ENCODE data around the gene FNBP1L.
A peak's percentile ranks its signal among the peaks of the same experiment; 100 is the strongest.
"Not testable (repeated sequence)": the region's sequence is repeated elsewhere in the genome, so short reads cannot be mapped to it uniquely, and the experiment has no call there.

FNBP1L gene

DNA sequence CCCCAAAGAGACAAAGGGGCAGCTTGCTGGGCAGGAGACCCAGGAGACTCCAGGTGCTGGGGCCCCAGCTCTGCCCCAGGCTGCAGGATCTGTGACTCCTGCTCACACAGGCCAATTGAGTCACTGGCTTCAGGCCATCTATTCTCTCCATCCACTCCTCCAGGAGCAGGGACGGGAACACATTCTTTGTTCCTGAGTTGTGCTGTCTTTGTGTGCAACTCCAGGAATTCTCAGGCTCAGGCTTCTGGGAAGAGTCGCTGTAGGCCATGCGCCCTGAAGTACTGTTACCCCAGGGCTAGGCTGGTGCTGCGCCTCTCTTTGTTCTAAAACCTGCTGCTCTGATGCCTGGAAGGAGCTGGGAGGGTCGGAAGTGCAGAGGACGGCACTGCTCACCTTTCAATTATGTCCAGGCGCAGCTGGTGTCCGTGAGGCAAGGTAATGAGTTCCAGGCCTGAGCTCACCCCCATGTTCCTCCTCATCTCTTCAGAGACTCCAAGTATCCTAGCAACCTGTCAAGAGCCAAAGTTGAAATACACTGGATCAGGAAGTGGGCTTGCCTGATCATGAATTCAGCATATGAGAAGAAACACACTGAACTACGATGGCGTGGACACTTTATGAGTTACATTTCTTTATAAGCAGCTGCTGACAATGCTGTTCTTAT is 127.8 kb downstream of the FNBP1L start:
- no peak for DNase-seq

GRCh38 chr1:93576346-93576745 is 128.4 kb downstream of the FNBP1L start:
- peak; percentile 69 to 86 for DNase-seq

GRCh38 chr1:93576746-93577145 is 128.8 kb downstream of the FNBP1L start:
- DNase-seq = no peak

DNA sequence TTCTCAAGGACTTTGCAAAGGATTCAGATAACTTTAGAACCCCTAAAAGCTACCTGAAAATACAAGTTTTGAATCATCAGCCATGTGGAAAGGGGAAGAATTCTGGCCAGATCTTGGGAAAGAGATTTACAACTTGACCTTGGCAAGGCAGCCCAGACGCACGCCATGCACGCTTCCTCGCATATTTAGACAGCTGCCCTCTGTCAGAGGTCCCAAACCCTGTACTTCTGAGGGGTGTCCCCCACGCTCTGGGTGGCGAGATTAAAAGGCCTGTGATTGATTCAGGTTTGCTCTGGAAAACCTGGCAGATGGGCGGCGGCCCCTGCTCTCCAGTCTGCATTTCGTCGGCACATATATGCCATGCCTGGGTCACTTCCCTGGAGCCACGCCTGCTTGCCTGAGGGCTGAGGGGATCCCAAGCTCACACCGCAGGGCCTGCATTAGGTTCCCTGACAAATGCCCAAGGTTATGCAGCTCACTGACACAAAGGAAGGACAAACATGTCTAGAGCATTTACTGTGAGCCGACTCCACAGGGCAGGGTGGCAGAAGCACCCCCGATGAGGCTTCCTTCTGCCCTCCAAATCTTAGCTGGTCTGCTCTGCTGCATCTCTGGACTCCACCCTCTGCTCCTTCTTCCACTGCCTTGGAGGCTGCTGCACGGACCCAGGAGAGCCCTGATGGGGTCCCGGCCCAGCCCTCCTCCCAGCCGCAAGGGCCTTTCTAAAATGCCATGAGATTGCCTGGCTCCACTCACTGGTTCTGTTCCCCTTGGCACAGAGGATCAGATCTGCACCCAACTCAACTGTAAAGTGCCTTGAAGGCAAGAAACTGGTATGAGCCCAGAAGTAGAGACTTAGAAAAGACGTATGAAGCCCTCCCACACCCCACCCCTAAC is 129.9 kb downstream of the FNBP1L start:
- DNase-seq = no peak

- DNase-seq = no peak
Observed at GRCh38 chr1:93578433-93578830, 130.5 kb downstream of the FNBP1L start.

GRCh38 chr1:93578911-93579825 is 131.2 kb downstream of the FNBP1L start:
- no peak for DNase-seq

DNA sequence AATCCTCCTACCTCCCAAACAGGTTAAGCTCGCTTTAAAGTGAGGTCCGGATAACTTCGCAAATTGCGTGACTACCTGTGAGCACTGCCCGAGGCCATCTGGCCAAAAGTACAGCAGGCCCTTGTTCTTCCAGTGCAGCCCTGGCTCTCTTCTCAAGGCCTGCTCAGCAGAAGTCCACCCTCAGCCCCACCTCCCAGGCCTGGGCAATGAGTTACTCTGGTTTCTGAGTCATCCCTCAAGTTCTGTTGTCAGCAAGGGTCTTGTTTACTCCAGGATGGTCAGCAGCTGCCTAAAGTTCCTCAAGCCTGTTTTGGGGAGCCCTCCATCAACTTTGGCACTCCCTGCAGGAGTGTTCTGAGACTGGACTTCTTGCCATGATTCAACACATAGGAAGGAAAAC is 132.0 kb downstream of the FNBP1L start:
- no peak for DNase-seq

DNA sequence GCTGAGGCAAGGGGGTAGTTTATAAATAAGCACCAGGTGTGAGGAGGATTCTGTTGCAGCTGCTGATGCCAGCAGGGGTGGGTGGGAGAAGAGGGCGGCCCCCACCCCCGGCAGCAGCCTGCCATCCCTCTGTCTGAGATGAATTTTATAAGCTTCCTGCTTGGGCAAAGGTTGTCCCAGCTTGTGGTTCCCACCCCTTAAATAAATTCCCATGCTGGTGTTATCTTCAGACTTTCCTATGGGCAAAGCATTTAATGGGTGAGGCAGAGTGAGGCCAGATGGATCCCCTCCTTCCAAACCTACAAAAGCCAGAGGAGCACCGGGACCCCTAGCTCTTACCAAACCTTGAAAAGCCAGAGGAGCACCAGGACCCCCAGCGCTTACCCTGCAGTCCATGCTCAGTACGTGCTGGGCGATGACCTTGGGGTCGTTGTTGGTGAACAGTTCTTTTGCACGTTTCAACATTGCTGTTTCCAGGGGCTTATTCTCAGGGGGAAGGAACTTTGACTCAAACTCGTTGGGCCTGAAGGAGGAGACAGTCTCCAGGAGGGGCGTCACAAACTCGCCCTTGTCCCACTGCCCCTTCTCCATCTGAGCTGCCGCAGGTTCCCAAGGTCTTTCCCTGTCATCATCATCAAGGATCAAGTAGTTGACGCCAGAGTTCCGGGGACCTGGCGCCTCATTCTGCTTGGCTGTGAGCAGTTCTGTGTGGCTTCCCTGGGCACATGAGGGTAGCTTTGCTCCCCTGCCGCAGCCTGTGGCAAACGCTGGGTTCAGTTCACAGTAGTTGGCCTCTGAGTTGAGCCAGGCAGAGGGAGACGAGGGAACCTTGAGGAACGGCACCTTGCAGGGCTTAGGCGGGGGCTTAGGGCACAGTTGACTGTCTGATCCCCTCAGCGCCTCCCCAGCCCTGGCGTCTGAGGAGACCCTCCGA is 134.3 kb downstream of the FNBP1L start:
- DNase-seq = no peak

DNA sequence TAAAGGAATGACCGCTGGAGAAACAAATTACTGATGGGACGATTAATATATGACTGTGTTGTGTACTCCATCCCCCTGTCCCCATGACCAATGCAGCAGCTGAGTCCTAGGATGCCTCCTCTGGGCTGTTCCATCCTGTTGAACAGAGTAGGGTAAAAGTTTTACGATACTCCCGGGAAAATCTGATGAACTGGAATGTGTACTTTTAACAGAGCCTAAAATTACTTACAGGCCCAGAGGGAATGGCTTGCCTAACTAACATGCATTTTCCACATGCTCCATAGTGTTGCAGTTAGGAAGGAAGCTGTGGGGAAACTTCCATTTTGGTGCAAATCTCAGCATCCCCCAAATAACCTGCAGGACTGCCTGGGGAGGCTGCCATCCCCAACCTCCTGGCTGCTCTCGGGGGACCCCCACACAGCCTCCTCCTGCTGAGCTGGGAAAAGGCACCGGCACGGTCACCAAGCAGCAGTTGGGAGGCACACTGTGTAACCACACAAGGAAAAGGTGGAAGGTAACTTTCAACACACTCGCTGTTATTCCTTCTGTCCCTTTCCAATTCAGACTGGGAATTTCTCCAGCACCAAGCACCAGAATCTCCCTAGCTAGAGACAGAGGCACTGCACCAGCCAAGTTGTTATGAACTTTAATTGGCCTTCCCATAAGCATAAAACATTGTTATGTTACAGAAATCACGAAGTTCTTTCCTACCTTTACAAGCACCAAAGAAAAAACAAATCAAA is 136.5 kb downstream of the FNBP1L start:
- DNase-seq = no peak

GRCh38 chr1:93585059-93585966 is 137.4 kb downstream of the FNBP1L start:
- no peak for DNase-seq

DNA sequence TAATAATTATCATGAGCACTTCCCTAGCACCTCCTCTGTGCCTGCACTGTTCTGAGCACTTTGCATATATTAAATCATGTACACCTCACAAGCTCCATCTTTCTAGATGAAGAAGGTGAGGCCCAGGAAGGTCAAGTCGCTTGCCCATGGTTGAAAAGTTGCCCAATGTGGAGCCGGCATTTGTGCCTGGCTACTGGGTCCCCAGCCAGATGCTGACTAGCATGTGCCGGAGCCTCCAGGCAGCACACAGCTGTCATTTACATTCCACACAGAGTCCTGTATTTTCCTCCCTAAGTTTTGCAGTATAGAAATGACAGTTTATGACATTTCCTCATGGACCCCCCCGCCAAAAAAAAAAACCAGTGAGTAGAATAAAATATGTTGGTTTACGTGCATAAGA is 139.4 kb downstream of the FNBP1L start:
- DNase-seq = no peak

DNA sequence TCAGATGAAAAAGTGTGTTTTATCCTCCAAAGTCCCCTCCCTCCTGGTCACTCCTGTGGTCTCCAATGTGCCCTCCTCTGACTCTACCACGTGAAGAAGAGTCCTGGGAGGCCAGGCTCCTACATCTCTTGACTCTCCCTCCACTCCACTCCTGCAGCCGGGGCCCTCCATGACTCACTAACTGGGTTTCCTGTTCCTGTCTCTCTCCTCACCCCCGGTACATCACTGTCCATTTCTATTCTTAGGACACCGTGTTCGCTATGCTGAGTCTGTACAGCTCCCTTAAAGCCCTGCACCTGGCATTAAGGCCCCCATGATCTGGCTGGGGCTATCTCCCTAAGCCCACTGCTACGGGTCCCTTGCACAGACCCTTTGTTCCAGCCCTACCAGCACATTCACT is 140.3 kb downstream of the FNBP1L start:
- DNase-seq = no peak

- DNase-seq = no peak
Observed at GRCh38 chr1:93588955-93589354, 141.0 kb downstream of the FNBP1L start.

GRCh38 chr1:93591291-93591675 is 143.4 kb downstream of the FNBP1L start:
- not testable (repeated sequence) for DNase-seq

DNA sequence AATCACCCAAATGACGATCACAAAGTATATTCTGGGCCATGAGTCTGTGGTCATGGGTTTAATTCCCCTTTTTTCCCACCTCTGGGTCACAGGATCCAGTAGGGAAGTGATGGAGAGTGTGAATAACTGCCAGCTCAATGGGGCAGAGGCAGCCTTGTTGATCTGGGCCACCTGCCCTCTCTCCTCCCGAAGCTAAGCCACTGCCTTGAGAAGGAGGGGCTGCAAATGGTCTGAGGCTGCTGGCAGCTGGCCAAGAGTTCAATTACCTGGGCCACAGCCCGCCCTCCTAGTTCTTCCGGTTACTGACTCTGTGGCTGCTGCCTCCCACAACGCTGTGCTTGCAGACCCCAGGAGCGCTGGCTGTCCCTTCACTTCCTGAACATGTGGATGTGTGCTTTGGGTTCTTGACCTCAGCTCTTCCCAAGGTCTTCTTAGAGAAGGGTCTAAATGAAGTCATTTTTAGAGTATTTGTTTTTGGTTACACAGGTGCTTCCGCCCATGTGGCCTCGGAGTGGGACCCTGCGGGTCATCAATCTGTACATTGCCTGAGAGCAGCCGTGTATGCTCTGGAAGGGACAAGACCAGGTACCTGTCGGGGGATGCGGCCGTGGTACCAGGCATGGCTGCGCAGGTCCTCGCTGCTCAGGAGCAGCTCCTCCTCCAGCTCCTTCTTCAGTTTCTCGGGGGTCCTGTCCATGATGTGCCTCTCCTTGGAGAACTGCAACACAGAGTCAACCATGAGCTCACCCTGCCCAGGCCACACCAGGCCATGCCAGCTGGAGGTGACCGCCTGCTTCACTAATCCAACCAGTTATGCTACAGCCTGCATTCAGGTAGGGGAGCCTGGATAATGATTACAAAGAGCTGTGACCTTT is 144.0 kb downstream of the FNBP1L start:
- DNase-seq = peak in 1 of 2 experiments; percentile 83

DNA sequence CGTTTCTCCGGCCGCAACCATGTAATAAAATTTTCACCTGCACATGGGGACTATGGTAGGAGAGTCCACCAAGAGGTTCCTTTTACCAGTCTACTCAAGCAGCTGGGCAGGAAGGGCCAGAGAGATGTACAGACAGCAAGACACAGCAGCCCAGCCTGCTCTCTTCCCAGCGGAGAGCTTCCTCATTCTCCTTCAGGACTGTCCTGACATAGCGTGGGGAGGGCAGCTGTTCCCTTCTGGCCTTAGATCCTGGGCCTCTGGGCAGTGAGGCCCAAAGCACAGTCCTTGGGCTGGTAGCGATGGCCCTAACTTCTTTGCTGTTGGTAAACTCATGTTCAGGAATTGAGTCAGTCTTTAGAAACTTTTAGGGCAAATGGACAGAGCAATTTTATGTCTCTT is 144.6 kb downstream of the FNBP1L start:
- no peak for DNase-seq

DNA sequence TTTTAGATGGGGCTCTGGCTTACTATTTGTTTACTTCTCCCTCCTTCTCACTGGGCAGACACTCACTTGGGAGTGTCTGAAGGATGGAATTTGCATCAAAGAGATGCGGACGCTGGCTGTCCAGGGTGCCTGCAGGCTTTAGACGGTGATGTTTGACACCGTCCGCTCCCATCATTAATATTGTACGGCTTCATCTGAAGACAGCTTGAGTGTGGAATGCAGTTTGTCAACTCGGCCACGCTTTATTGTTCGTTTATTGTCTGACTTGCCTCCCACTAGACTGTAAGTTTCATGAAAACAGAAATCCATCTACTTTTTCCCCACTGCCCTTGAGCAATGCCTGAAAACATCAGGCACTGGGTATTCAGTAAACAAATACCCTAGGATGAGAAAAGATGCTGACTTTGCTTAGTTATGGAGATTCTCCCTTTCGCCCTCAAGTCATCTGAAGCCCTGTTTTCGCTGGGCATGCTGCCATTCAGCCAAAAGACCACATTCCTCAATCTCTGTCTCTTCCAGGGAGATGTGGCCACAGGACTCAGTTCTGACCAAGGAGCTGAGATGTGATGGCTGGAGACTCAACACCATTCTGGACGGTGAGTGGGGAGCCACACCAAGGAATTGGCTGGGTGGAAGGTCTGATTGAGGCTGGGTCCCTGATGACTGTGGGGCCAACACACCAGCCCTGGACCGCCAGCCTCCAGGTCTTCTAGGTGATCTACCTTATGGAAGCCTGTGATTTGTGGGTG is 146.1 kb downstream of the FNBP1L start:
- no peak for DNase-seq

DNA sequence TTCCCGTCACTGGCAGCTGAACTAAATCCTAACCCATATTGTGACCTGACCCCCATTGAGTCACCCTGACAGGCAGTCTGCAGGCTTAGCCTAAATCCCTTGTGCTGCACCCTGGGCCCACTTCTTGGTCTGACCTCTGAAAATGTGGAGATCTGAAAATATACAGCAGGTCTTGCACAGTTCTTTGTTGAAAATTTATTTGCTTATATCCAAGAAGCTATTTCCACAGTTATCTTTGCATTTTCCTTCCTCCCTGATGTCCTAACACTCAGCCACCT is 146.6 kb downstream of the FNBP1L start:
- no peak for DNase-seq

DNA sequence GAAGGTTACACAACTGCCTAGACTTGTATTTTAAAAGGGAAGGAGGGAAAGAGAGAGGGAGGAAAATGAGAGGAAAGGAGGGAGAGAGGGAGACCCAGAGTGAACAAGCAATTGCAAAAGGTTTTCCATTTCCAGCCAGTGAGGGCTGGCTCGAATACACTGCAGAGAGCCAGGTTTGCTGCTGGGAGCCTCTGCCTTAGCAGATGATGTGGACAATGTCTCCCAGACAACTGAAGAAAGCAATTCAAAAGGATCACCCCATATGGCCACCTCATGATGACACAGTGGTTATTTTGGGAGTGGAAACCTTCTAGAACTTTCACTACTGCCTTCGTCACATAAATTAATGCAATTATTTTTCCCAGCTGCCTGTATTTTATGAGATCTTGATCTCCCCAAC is 147.3 kb downstream of the FNBP1L start:
- DNase-seq = peak; percentile 28 to 73

Data from NCI-H446 (cell line).